GM23338 (cell line): ENCODE results near the gene PTGER4. TPM values are rescaled to one million over a fixed set of nuclear protein-coding genes. Genes with fewer than 3 reads are reported as not detected.

Experiments
- ATAC-seq: fragments of 200-7000 bp; cut with Tn5 transposase; 3 replicates; pipeline ENCODE4 v1.9.1; 2020
- DNase-seq: peaks from one replicate; pipeline ENCODE4 v3.0.0-alpha.2; 2015; ENCODE audit warnings: low spot score
- H2AFZ ChIP-seq: fragments of 200-600 bp; sonication (generic); 2 replicates; pipeline ENCODE4 v1.8.0; 2016; ENCODE audit warnings: antibody characterized with exemption, mild to moderate bottlenecking, moderate library complexity
- H3F3A ChIP-seq: fragments of 200-600 bp; sonication (generic); replicated peaks from 2 replicates; pipeline ENCODE4 v1.8.0; 2017; ENCODE audit warnings: antibody characterized with exemption, mixed run types, low read depth
- H3K27ac ChIP-seq: fragments of 200-600 bp; sonication (generic); 2 replicates; pipeline ENCODE4 v1.6.1; 2016; ENCODE audit warnings: low read depth
- H3K27me3 ChIP-seq: fragments of 200-600 bp; sonication (generic); 2 replicates; pipeline ENCODE4 v1.8.0; 2016; ENCODE audit warnings: mild to moderate bottlenecking, mixed run types, moderate library complexity; ENCODE audit not compliant: insufficient read depth
- H3K36me3 ChIP-seq: fragments of 200-600 bp; sonication (generic); 2 replicates; pipeline ENCODE4 v1.8.0; 2016; ENCODE audit warnings: mild to moderate bottlenecking; ENCODE audit not compliant: insufficient read depth
- H3K4me1 ChIP-seq: fragments of 200-600 bp; sonication (generic); 2 replicates; pipeline ENCODE4 v1.8.0; 2016; ENCODE audit warnings: mild to moderate bottlenecking, moderate library complexity; ENCODE audit not compliant: insufficient read depth
- H3K4me2 ChIP-seq: fragments of 200-600 bp; sonication (generic); 2 replicates; pipeline ENCODE4 v1.7.1; 2017; ENCODE audit warnings: mixed run types
- H3K4me3 ChIP-seq: fragments of 200-600 bp; sonication (generic); 2 replicates; pipeline ENCODE4 v1.6.1; 2016; ENCODE audit warnings: mixed run types
- H3K79me2 ChIP-seq: fragments of 200-600 bp; sonication (generic); replicated peaks from 2 replicates; pipeline ENCODE4 v1.8.0; 2017; ENCODE audit warnings: mild to moderate bottlenecking; ENCODE audit not compliant: insufficient read depth
- H3K9me2 ChIP-seq: fragments of 200-600 bp; sonication (generic); 2 replicates; pipeline ENCODE4 v1.8.0; 2017; ENCODE audit not compliant: insufficient read depth
- H4K20me1 ChIP-seq: fragments of 200-600 bp; sonication (generic); replicated peaks from 2 replicates; pipeline ENCODE4 v1.8.0; 2017; ENCODE audit warnings: mild to moderate bottlenecking; ENCODE audit not compliant: insufficient read depth
- H3K27ac Mint-ChIP-seq: 2 replicates; pipeline ENCODE4 v1.8.0; 2020; ENCODE audit warnings: inconsistent platforms, mild to moderate bottlenecking, moderate library complexity, mixed read lengths
- H3K27me3 Mint-ChIP-seq: 3 replicates; pipeline ENCODE4 v1.8.0; 2022; ENCODE audit warnings: low read depth, mild to moderate bottlenecking, moderate library complexity, mixed read lengths, inconsistent platforms; ENCODE audit not compliant: insufficient read depth, poor library complexity
- H3K36me3 Mint-ChIP-seq: 3 replicates; pipeline ENCODE4 v1.8.0; 2021; ENCODE audit warnings: low read depth, mild to moderate bottlenecking, inconsistent platforms, moderate library complexity, mixed read lengths
- H3K4me1 Mint-ChIP-seq: 3 replicates; pipeline ENCODE4 v1.8.0; 2020; ENCODE audit warnings: mild to moderate bottlenecking, inconsistent platforms, mixed read lengths
- H3K4me3 Mint-ChIP-seq: 3 replicates; pipeline ENCODE4 v1.8.0; 2021; ENCODE audit warnings: moderate library complexity, mild to moderate bottlenecking, inconsistent platforms, mixed read lengths
- H3K9me3 Mint-ChIP-seq: 3 replicates; pipeline ENCODE4 v1.8.0; 2020; ENCODE audit warnings: moderate library complexity, mild to moderate bottlenecking, inconsistent platforms, mixed read lengths
- CREB1 ChIP-seq: fragments of 250-450 bp; sonication (Bioruptor Pico); IDR thresholded peaks from 2 replicates; pipeline ENCODE4 v1.5.0; 2020; ENCODE audit warnings: low read depth, mild to moderate bottlenecking, moderate library complexity
- CTCF ChIP-seq, 2 experiments: fragments of 200-600 bp in 1 of 2; sonication (generic) in 1 of 2; conservative IDR thresholded peaks; 2 replicates each; pipeline versions ENCODE4 v1.5.1 to v1.6.1; 2016 to 2017; ENCODE audit warnings: antibody characterized with exemption in 2 of 2, low read depth in 2 of 2, mild to moderate bottlenecking in 2 of 2, moderate library complexity in 1 of 2
- ETS1 ChIP-seq: IDR thresholded peaks from 2 replicates; pipeline ENCODE4 v1.6.1; 2016; ENCODE audit warnings: antibody characterized with exemption
- EZH2 ChIP-seq: fragments of 200-600 bp; sonication (generic); IDR thresholded peaks from one replicate; pipeline ENCODE4 v1.8.0; 2017; ENCODE audit warnings: antibody characterized with exemption, mild to moderate bottlenecking, low read depth; ENCODE audit not compliant: unreplicated experiment
- EZH2phosphoT487 ChIP-seq: fragments of 200-600 bp; sonication (generic); IDR thresholded peaks from one replicate; pipeline ENCODE4 v1.8.1; 2018; ENCODE audit warnings: antibody characterized with exemption; ENCODE audit not compliant: unreplicated experiment
- JUNB ChIP-seq: IDR thresholded peaks from one replicate; pipeline ENCODE4 v1.6.1; 2016; ENCODE audit warnings: antibody characterized with exemption; ENCODE audit not compliant: unreplicated experiment
- NANOG ChIP-seq: IDR thresholded peaks from 2 replicates; pipeline ENCODE4 v1.6.1; 2016; ENCODE audit warnings: antibody characterized with exemption, borderline replicate concordance
- POLR2AphosphoS5 ChIP-seq: IDR thresholded peaks from 2 replicates; pipeline ENCODE4 v1.6.1; 2016; ENCODE audit warnings: antibody characterized with exemption, low read depth
- REST ChIP-seq: IDR thresholded peaks from one replicate; pipeline ENCODE4 v1.6.1; 2018; ENCODE audit warnings: antibody characterized with exemption; ENCODE audit not compliant: unreplicated experiment
- STAT1 ChIP-seq: IDR thresholded peaks from one replicate; pipeline ENCODE4 v1.6.1; 2016; ENCODE audit warnings: antibody characterized with exemption; ENCODE audit not compliant: unreplicated experiment
- ZNF114 ChIP-seq: fragments of 250-450 bp; sonication (Bioruptor Pico); IDR thresholded peaks from 2 replicates; pipeline ENCODE4 v1.5.0; 2020; ENCODE audit warnings: mild to moderate bottlenecking, moderate library complexity
- ZNF331 ChIP-seq: fragments of 250-450 bp; sonication (Bioruptor Pico); IDR thresholded peaks from 2 replicates; pipeline ENCODE4 v1.5.0; 2020; ENCODE audit warnings: low read depth, mild to moderate bottlenecking, moderate library complexity
- polyA plus RNA-seq: library from polyadenylated mRNA; unstranded; fragments of >200 nt; fragmentation: Nextera tagmentation; extraction: Ambion mirVana; gene quantifications from 2 replicates; pipeline ENCODE4 v1.2.1, GENCODE V29; 2016
- total RNA-seq: library from RNA; depleted of rRNA; stranded (reverse); fragments of >200 nt; shearing (Covaris generic); gene quantifications from 2 replicates; pipeline ENCODE4 v1.2.3, GENCODE V29; 2014

PTGER4 gene
- total and polyA plus RNA-seq, 2 experiments from 2014 or later: 0.82 to 4.4 TPM

DNA sequence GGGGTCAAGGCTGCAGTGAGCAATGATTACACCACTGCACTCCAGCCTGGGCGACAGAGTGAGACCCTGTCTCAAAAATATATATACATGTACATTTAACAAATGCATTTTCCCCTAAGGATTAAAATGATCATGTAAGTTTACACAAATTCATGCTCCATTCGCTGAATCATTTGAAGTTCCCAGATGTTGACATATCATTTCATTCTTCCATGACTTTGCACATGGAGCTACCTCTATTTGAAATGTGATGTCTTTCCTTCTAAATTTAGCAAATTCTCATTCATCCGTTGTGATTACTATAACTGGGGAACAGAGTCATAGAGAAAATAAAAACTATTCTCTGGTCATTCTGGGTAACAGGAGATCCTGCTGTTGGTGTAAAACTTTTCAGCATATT, 10.6 kb downstream of the PTGER4 start (continued):
- TF ChIP-seq CTCF (conservative IDR thresholded peaks at IDR 0.05; ENCODE audit: low read depth in 2 of 2): no peak
- TF ChIP-seq NANOG: no peak
- no peak for TF ChIP-seq REST
- TF ChIP-seq EZH2phosphoT487: no peak

DNA sequence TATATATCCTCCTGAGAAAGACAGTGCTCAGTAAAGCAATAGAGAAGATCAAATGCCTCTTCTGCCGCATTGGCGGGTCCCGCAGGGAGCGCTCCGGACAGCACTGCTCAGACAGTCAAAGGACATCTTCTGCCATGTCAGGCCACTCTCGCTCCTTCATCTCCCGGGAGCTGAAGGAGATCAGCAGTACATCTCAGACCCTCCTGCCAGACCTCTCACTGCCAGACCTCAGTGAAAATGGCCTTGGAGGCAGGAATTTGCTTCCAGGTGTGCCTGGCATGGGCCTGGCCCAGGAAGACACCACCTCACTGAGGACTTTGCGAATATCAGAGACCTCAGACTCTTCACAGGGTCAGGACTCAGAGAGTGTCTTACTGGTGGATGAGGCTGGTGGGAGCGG, 12.2 kb downstream of the PTGER4 start:
- H3K4me3 Mint-ChIP-seq: no peak overlapping the region
- Histone ChIP-seq H3K9me2 (peaks cover 6% of the 10 kb centered on the region; the same call in 1 of the 2 replicates), H3K4me1 (no peaks in the 10 kb centered on the region), H4K20me1 (no peaks in the 10 kb centered on the region), H3K36me3 (no peaks in the 10 kb centered on the region), H3K79me2 (no peaks in the 10 kb centered on the region), H3K4me2 (no peak overlapping the region), H3F3A (no peaks in the 10 kb centered on the region), H3K27me3 (no peaks in the 10 kb centered on the region), H3K27ac (no peak overlapping the region), H2AFZ (no peak overlapping the region), H3K4me3 (no peak overlapping the region)
- no peaks in the 10 kb centered on the region; the same call in 2 of the 3 replicates for H3K4me1 Mint-ChIP-seq
- DNase-seq (no peak), ATAC-seq (no peak)
- no peaks in the 10 kb centered on the region; the same call in 2 of the 3 replicates for H3K9me3 Mint-ChIP-seq
- H3K36me3 Mint-ChIP-seq: no peaks in the 10 kb centered on the region
- H3K27ac Mint-ChIP-seq: no peak overlapping the region
- H3K27me3 Mint-ChIP-seq: peaks cover 7% of the 10 kb centered on the region
- TF ChIP-seq ZNF114: no peak
- TF ChIP-seq POLR2AphosphoS5: no peak
- no peak for TF ChIP-seq REST
- TF ChIP-seq NANOG: no peak
- TF ChIP-seq CTCF (conservative IDR thresholded peaks at IDR 0.05; ENCODE audit: low read depth in 2 of 2): no peak
- TF ChIP-seq ZNF331 (CRISPR knock-in tag): no peak
- TF ChIP-seq STAT1: no peak
- TF ChIP-seq JUNB: no peak
- TF ChIP-seq EZH2: no peak
- TF ChIP-seq CREB1: no peak
- TF ChIP-seq ETS1: no peak
